Fibroblast of villous mesenchyme (primary cell): ENCODE data around the gene CHRNA7. TPM values are rescaled to one million over a fixed set of nuclear protein-coding genes. Genes with fewer than 3 reads are reported as not detected.

ENCODE experiments used
- DNase-seq: peaks from one replicate; pipeline ENCODE4 v3.0.0-alpha.2; 2010; ENCODE audit warnings: low read depth
- H3K4me3 ChIP-seq: 2 replicates; pipeline ENCODE4 v1.5.1; 2011; ENCODE audit warnings: low read depth, mild to moderate bottlenecking, low read length
- total RNA-seq: library from RNA; depleted of rRNA; stranded (reverse); fragments of >200 nt; gene quantifications from 2 replicates; pipeline ENCODE4 v1.2.3, GENCODE V29; 2012
- TF ChIP-seq, protein P1 (sequence below): IDR thresholded peaks from 2 replicates; pipeline ENCODE4 v1.5.1; 2012; ENCODE audit warnings: low read depth, mild to moderate bottlenecking, low read length; ENCODE audit not compliant: insufficient read depth

The CHRNA7 gene
- total RNA-seq, 1 donor: not detected

DNA sequence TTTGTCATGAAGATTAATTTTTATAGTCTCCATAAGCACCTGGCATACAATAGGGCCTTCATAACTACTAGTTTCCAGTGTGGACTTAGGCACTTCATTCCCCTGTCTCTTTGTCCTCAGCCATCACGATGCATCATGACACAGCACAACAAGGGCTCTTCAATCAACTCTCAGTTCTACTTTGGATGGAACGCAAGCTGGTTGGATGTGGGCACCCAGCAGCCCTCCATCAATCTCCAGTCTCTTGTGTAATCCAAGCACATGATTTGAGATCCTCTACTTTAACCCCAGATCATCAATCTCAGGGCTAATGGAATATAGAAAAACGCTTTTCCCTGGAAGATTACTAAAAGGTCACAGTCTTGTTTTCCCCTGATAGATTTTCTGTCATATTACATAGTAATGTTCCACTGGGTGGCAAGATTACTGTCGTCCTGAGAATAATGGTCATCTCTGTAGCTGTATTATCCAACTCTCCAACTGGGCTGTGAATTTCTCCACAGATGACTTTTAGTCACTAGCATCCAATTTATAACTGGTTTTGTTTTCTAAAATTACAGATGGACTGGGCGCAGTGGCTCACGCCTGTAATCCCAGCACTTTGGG lies 22.9 kb upstream of the CHRNA7 start:
- no peak overlapping the region for H3K4me3 ChIP-seq
- TF ChIP-seq, protein P1, sequence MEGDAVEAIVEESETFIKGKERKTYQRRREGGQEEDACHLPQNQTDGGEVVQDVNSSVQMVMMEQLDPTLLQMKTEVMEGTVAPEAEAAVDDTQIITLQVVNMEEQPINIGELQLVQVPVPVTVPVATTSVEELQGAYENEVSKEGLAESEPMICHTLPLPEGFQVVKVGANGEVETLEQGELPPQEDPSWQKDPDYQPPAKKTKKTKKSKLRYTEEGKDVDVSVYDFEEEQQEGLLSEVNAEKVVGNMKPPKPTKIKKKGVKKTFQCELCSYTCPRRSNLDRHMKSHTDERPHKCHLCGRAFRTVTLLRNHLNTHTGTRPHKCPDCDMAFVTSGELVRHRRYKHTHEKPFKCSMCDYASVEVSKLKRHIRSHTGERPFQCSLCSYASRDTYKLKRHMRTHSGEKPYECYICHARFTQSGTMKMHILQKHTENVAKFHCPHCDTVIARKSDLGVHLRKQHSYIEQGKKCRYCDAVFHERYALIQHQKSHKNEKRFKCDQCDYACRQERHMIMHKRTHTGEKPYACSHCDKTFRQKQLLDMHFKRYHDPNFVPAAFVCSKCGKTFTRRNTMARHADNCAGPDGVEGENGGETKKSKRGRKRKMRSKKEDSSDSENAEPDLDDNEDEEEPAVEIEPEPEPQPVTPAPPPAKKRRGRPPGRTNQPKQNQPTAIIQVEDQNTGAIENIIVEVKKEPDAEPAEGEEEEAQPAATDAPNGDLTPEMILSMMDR: no peak
- DNase-seq: no peak

DNA sequence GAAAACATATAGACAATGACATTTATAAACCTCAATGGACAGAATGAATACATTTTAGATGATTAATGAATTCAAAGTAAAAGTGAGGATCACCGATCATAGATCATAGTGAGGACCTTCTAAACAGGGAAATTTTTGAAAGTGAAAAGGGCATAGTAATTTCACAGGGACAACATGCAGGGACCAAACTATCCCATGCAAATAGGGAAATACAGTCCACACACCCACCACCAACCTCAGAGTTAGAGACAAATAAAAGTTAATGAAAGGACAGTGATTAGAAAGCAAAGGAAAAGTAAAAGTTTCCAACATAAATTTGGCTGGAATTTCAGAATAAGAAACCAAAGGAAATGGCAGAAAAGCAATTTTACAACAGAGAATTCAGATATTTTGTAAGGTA lies 15.4 kb upstream of the CHRNA7 start:
- no peak for DNase-seq
- no peak overlapping the region for H3K4me3 ChIP-seq
- TF ChIP-seq, protein P1: no peak

DNA sequence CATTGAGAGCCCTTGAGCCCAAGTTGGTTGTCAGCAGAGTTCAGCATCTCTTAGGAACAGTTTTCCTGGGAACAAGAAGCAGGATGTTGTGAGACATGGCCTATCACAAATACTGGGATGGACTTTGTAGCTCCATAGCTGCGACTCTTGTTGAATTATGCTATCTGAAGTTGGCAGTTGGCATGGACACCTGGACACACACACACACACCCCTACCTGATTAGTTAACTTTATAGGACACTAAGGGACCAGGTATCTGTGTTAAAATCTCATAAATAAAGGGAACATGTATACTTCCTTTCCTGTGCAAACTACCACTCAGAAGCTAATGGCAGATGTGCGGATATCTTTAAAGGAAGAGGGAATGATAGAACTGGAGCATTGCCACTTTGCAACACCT lies 10.2 kb upstream of the CHRNA7 start:
- TF ChIP-seq, protein P1: no peak
- no peak overlapping the region for H3K4me3 ChIP-seq
- DNase-seq: no peak

DNA sequence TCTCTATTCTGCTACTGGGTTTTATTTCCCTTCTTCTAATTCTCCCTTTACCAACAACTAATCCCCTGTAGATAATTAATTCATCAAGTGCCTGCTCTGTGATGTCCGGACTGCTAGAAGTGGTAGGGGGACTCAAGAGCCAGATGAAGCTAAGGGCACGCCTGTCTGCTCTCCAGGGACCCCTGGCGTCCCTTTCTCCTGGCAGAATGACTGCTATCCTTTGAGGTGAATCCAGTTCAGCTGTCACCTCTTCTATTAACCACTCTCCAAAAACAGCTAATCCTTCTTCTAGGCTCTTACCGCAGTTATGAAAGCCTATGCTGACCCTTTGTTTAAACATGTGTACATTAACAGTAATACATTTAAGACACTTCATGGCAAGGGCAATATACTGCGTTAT lies 1.4 kb upstream of the CHRNA7 start:
- TF ChIP-seq, protein P1: no peak
- H3K4me3 ChIP-seq: no peak overlapping the region
- DNase-seq: no peak

DNA sequence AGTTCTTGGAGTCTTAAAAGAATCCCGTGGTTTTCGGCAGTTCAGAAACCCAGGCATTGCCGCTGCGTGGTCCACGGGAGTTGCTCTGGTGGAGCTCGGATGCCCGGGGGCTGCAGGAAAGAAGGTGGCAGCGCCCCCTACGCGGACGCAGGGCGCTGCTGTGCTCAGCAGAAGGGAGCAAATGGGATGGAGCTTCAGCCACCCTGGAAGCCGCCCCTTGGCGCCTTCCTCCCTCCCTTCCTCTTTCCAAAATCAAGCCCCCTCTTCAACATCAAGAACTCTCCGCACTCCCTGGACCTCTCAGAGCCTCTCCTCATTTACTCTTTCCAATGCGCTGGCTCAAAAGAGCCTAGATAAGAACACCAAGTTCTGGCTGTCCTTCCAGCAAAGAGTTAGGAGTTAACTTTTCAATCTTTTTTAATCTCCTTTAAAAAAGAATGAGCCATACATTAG lies 880 bp upstream of the CHRNA7 start:
- H3K4me3 ChIP-seq: no peak overlapping the region
- TF ChIP-seq, protein P1: no peak
- DNase-seq: no peak

DNA sequence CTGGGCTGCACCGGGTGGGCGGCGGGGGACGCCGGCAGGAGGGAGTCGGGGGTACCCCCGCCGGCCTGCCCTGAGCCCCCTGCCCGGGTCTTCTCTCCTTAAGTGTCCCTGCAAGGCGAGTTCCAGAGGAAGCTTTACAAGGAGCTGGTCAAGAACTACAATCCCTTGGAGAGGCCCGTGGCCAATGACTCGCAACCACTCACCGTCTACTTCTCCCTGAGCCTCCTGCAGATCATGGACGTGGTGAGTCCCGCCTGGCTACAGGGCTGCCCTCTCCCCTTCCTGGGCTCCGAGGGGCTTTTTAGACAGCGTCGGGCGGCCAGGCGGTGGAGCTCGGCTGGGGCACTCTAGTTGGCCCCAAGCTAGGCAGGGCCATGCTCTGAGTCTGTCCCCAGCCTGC lies 480 bp downstream of the CHRNA7 start:
- H3K4me3 ChIP-seq: no peak overlapping the region
- no peak for DNase-seq
- TF ChIP-seq, protein P1: no peak

DNA sequence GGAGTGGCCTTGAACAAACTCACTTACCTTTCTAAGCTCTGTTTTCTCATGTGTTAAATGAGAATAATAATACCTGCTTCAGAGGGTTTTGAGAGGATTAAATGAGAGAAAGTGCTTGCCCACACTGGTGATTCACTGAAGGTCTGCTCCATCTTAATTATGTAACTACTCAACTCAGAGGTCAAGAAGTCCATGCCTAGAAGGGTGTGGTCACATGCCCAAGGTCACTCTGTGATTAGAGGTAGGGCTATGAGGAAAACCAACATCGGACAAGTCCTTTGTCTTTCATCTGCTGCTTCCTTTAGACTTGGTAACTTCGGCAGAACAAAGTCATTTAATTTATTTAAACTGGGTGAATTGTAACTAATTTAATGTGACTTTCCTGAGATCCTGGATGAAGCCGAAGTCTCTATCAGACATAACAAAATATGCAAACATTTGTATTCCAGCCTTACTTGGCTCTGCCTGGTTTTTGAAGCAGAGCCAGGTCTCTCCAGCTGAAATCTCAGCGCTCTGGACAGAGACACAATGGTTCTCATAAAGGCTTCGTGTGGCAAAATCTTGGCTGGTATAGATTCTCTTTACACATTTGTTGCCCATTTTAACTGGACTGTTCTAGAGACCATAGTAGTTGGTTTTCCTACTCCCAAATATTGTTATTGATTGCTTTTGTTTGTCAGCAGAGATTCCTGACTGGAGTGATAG lies 3.0 kb downstream of the CHRNA7 start:
- H3K4me3 ChIP-seq: no peak overlapping the region
- DNase-seq: no peak
- TF ChIP-seq, protein P1: no peak
